Measurements from ENCODE around the gene TSPAN14. TPM values are rescaled to one million over a fixed set of nuclear protein-coding genes. Genes with fewer than 3 reads are reported as not detected.

TSPAN14 gene
- total RNA-seq, 1 experiment from 2014 or later = 40.4 TPM

GRCh38 chr10:80503584-80504157 lies 49.6 kb downstream of the TSPAN14 start:
- no peaks in the 10 kb centered on the region; the same call in 1 of the 2 replicates for H3K36me3 ChIP-seq
- no peak overlapping the region for H3K4me3 ChIP-seq
- no peaks in the 10 kb centered on the region for H3K9me3 ChIP-seq (replicated peaks)
- no peaks in the 10 kb centered on the region for H3K27me3 ChIP-seq
- no peak overlapping the region for H3K27ac ChIP-seq
- DNase-seq = no peak
- peaks cover 23% of the 10 kb centered on the region for H3K4me1 ChIP-seq

DNA sequence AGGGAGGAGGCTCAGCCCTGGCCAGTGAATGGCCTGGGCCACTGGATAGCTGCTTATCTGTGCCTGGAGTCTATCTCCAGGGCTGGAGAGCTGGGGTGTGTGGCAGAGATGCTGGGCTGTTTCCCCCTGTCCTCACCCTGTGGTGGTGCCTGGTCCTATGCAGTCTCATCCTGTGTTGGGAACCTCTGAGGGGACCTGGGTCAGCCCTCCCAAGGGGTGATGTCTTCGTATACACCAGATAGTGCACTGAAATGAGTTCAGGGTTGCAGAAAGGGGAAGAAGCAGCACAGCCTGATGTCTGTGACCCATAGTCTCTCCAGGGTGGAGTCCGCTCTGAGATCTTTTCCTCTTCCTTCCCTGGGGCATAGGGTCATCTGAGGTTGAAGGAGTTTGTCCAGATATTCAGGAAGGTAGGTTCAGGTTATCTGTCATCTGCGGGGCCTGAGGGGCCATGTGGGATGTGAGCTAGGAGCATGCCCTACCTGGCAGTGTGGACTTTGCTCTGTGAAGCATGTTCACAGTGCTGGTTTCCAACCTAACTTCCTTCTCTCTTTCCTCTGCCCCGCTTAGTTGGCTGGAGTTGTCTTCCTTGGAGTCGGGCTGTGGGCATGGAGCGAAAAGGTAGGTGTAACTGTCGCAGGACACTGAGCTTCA lies 50.2 kb downstream of the TSPAN14 start:
- H3K27me3 ChIP-seq = no peaks in the 10 kb centered on the region
- no peak overlapping the region for H3K4me3 ChIP-seq
- DNase-seq = no peak
- peaks cover 23% of the 10 kb centered on the region for H3K4me1 ChIP-seq
- no peak overlapping the region for H3K27ac ChIP-seq
- H3K9me3 ChIP-seq (replicated peaks) = no peaks in the 10 kb centered on the region
- no peaks in the 10 kb centered on the region; the same call in 1 of the 2 replicates for H3K36me3 ChIP-seq

DNA sequence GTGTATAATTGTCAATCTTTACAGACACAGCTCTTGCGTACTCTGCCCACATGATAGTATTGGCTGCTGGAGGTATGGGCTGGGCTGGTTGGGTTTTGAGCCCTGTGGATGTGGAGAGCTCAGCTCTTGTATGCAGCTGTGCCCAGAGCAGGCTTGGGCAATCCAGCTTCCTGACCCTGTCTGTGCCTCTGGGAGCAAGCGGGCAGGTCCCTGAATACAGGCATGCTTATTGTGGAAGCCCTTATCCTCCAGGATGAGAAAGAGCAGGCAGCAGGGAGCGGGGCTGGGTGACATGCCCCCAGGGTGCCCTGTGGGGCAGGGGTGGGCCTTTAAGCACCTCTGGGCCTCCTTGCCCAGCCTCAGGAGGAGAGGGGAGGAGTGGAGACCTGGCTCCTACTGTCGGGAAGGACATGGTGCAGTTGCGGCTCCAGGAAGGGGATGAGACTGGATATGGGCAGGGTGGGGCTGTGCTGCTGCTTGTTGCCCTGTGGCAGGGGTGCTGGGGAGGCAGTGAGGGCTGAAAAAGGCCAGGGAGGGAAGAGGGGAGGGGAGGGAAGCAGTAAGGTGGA lies 50.9 kb downstream of the TSPAN14 start:
- H3K4me1 ChIP-seq = peaks cover 23% of the 10 kb centered on the region
- H3K4me3 ChIP-seq = no peak overlapping the region
- H3K36me3 ChIP-seq = no peaks in the 10 kb centered on the region; the same call in 1 of the 2 replicates
- H3K9me3 ChIP-seq (replicated peaks) = no peaks in the 10 kb centered on the region
- no peaks in the 10 kb centered on the region for H3K27me3 ChIP-seq
- DNase-seq = no peak
- H3K27ac ChIP-seq = no peak overlapping the region; the same call in 1 of the 2 replicates

DNA sequence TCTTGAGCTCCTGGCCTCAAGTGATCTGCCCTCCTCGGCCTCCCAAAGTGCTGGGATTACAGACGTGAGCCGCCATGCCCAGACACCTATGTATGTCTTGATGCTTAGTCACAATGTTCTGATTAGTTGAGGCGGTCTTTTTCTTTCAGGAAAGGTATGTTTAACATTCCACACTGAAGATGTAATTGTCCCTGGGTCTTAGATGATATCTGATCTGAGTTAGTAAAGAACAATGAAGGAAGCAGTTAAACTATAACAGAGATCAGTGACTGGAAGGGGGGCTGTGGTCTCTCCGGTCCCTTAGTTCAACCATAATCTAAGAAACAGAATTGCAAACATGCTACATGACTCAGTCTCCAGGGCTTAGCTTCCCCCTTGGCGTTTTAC lies 52.1 kb downstream of the TSPAN14 start:
- Histone ChIP-seq H3K27me3 (no peaks in the 10 kb centered on the region), H3K27ac (peak overlapping the region; percentile 58), H3K9me3 (replicated peaks) (no peaks in the 10 kb centered on the region), H3K4me1 (peaks cover 23% of the 10 kb centered on the region), H3K4me3 (no peak overlapping the region), H3K36me3 (peaks cover 3% of the 10 kb centered on the region)
- no peak for DNase-seq

- peaks cover 3% of the 10 kb centered on the region for H3K36me3 ChIP-seq
- H3K4me1 ChIP-seq = peaks cover 23% of the 10 kb centered on the region
- no peaks in the 10 kb centered on the region for H3K9me3 ChIP-seq (replicated peaks)
- H3K27ac ChIP-seq = peak overlapping the region; percentile 24
- no peaks in the 10 kb centered on the region for H3K27me3 ChIP-seq
- no peak overlapping the region for H3K4me3 ChIP-seq
- DNase-seq = no peak
These were observed 52.9 kb downstream of the TSPAN14 start for GRCh38 chr10:80506836-80507487.

- Histone ChIP-seq H3K4me1 (peaks cover 17% of the 10 kb centered on the region), H3K4me3 (no peak overlapping the region), H3K9me3 (replicated peaks) (no peaks in the 10 kb centered on the region), H3K36me3 (peaks cover 11% of the 10 kb centered on the region), H3K27ac (no peak overlapping the region), H3K27me3 (no peaks in the 10 kb centered on the region)
- DNase-seq = no peak
These were observed 54.9 kb downstream of the TSPAN14 start for GRCh38 chr10:80509108-80509402.

GRCh38 chr10:80509403-80510161 lies 55.5 kb downstream of the TSPAN14 start:
- no peak overlapping the region for H3K27ac ChIP-seq
- H3K36me3 ChIP-seq = peaks cover 14% of the 10 kb centered on the region
- DNase-seq = no peak
- no peaks in the 10 kb centered on the region for H3K27me3 ChIP-seq
- H3K4me3 ChIP-seq = no peak overlapping the region
- H3K4me1 ChIP-seq = peaks cover 17% of the 10 kb centered on the region
- H3K9me3 ChIP-seq (replicated peaks) = no peaks in the 10 kb centered on the region

DNA sequence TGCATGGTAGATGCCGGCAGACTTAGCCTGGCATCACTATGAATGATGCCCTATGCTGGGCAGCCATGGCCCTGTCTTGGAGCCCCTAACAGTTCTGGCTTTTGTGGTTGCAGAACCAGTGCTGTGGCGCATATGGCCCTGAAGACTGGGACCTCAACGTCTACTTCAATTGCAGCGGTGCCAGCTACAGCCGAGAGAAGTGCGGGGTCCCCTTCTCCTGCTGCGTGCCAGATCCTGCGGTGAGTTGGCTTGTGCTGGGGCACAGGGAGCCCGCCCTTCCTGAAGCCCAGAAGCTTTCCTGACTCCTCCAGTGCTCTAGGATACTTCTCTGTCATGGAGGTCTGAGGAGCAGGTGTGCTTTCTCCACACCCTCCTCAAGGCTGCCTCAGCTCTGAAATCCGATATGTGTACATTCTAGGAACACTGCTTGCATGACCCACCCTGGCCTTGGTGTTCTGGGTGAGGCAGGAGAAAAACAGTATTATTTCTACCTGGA lies 58.0 kb downstream of the TSPAN14 start:
- Histone ChIP-seq H3K27me3 (no peaks in the 10 kb centered on the region), H3K4me3 (no peak overlapping the region), H3K9me3 (replicated peaks) (no peaks in the 10 kb centered on the region), H3K27ac (no peak overlapping the region), H3K36me3 (peaks cover 24% of the 10 kb centered on the region), H3K4me1 (no peaks in the 10 kb centered on the region)
- DNase-seq = peak in 1 of 2 experiments; percentile 21

- H3K9me3 ChIP-seq (replicated peaks) = no peaks in the 10 kb centered on the region
- H3K36me3 ChIP-seq = peaks cover 26% of the 10 kb centered on the region
- no peaks in the 10 kb centered on the region for H3K4me1 ChIP-seq
- H3K27me3 ChIP-seq = no peaks in the 10 kb centered on the region
- no peak overlapping the region for H3K27ac ChIP-seq
- DNase-seq = no peak
- H3K4me3 ChIP-seq = no peak overlapping the region
These were observed 59.0 kb downstream of the TSPAN14 start for GRCh38 chr10:80513106-80513505.

DNA sequence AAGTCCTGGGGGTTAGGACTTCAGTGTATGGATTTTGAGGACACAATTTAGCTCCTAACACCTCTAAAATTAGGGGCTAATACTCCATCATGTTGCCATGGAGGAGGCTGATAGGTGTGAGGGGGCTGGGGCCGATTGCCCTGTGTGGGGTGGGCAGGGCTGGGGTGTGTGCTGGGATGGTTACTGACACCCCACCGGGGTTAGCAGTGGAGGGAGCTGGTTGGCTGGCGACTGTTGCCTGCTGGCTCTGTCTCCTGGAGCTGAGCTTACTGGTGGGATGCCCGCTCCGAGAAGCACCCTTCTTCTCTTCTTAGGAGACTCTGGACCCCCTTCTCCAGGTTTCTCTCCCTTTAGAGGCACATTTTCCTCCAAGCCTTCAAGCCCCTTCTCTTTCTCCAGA lies 61.4 kb downstream of the TSPAN14 start:
- Histone ChIP-seq H3K36me3 (peaks cover 27% of the 10 kb centered on the region), H3K4me1 (no peaks in the 10 kb centered on the region), H3K27me3 (no peaks in the 10 kb centered on the region), H3K4me3 (no peak overlapping the region), H3K9me3 (replicated peaks) (no peaks in the 10 kb centered on the region), H3K27ac (no peak overlapping the region)
- DNase-seq = no peak

DNA sequence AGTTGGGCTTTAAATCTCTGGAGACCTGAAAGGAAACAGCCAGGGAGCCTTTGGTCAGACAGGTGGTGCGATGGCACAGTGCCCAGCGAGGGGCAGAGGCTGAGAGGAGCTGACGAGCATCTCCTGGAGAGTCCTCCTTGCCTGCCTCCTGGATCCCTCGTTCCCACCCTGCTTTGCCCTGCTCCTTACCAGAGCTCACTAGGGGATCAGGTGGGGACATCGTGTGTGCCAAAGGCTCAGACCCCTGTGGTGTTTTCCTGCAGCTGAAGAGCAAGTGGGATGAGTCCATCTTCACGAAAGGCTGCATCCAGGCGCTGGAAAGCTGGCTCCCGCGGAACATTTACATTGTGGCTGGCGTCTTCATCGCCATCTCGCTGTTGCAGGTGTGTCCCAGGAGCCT lies 61.8 kb downstream of the TSPAN14 start:
- H3K4me1 ChIP-seq = no peaks in the 10 kb centered on the region
- H3K27me3 ChIP-seq = no peaks in the 10 kb centered on the region
- H3K27ac ChIP-seq = no peak overlapping the region
- H3K36me3 ChIP-seq = peaks cover 26% of the 10 kb centered on the region
- H3K9me3 ChIP-seq (replicated peaks) = no peaks in the 10 kb centered on the region
- no peak for DNase-seq
- H3K4me3 ChIP-seq = no peak overlapping the region

- no peak for DNase-seq
- peaks cover 24% of the 10 kb centered on the region for H3K36me3 ChIP-seq
- no peak overlapping the region for H3K27ac ChIP-seq
- H3K27me3 ChIP-seq = no peaks in the 10 kb centered on the region
- no peaks in the 10 kb centered on the region for H3K4me1 ChIP-seq
- no peaks in the 10 kb centered on the region for H3K9me3 ChIP-seq (replicated peaks)
- H3K4me3 ChIP-seq = no peak overlapping the region
These were observed 62.5 kb downstream of the TSPAN14 start for GRCh38 chr10:80516506-80517075.

DNA sequence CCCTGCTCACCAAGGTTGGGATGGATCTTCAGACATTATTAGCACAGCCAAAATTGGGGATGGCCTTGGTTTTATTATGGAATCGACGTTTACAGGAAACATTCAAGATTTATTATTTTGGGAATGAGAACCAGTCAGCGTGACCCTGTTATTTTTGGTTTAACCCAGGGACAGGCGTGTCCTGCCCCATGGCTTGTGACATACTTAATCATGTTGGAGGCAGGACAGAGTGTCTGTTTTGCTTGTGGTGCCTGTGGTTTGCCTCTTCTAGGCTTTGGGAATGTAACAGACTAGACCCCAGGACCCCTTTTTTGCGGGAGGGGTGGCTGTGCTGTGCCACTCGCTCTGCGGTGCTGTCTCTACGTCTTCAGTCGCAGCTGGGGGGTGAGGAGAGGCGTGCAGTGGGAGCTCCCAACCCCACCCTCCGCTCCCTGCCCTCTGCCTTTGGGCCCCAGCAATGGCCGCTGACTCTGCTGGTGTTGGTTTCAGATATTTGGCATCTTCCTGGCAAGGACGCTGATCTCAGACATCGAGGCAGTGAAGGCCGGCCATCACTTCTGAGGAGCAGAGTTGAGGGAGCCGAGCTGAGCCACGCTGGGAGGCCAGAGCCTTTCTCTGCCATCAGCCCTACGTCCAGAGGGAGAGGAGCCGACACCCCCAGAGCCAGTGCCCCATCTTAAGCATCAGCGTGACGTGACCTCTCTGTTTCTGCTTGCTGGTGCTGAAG lies 63.5 kb downstream of the TSPAN14 start:
- no peak overlapping the region for H3K27ac ChIP-seq
- no peaks in the 10 kb centered on the region for H3K4me1 ChIP-seq
- no peak overlapping the region for H3K4me3 ChIP-seq
- H3K9me3 ChIP-seq (replicated peaks) = no peaks in the 10 kb centered on the region
- peaks cover 26% of the 10 kb centered on the region for H3K36me3 ChIP-seq
- no peaks in the 10 kb centered on the region for H3K27me3 ChIP-seq
- DNase-seq = no peak
